ENCODE results near the gene MYO5C. TPM values are rescaled to one million over a fixed set of nuclear protein-coding genes. Genes with fewer than 3 reads are reported as not detected.
A peak's percentile ranks its signal among the peaks of the same experiment; 100 is the strongest.

The MYO5C gene
- total and polyA plus RNA-seq, 2 of the 13 experiments (the other 11 are each of a cell fraction or from before 2014, with no cell fraction given), result 15.7 to 23.7 TPM

DNA sequence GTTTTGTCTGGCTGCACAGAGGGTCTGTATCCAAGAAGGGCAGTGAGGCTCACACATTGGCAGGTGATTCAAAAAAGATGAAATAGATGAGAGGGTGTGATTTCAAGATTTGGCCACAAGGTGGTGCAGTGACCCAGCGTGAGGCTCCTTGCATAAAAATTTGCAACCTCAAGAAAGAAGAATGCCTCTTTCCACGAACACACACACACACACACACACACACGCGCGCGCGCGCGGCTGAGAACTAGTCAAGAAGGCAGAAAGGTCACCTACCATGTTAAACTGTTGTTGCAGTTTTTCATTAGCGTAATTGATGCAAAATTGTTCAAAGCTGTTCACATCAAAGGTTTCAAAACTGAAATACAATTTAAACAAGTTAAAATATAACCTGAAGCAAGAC is 39.2 kb downstream of the MYO5C start (continued):
- TF ChIP-seq, protein P1, sequence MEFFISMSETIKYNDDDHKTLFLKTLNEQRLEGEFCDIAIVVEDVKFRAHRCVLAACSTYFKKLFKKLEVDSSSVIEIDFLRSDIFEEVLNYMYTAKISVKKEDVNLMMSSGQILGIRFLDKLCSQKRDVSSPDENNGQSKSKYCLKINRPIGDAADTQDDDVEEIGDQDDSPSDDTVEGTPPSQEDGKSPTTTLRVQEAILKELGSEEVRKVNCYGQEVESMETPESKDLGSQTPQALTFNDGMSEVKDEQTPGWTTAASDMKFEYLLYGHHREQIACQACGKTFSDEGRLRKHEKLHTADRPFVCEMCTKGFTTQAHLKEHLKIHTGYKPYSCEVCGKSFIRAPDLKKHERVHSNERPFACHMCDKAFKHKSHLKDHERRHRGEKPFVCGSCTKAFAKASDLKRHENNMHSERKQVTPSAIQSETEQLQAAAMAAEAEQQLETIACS (CRISPR knock-in tag; IDR thresholded peaks at IDR 0.05), result peak; percentile 71
- TF ChIP-seq, protein P2, sequence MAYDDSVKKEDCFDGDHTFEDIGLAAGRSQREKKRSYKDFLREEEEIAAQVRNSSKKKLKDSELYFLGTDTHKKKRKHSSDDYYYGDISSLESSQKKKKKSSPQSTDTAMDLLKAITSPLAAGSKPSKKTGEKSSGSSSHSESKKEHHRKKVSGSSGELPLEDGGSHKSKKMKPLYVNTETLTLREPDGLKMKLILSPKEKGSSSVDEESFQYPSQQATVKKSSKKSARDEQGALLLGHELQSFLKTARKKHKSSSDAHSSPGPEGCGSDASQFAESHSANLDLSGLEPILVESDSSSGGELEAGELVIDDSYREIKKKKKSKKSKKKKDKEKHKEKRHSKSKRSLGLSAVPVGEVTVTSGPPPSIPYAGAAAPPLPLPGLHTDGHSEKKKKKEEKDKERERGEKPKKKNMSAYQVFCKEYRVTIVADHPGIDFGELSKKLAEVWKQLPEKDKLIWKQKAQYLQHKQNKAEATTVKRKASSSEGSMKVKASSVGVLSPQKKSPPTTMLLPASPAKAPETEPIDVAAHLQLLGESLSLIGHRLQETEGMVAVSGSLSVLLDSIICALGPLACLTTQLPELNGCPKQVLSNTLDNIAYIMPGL (CRISPR knock-in tag; IDR thresholded peaks at IDR 0.05; ENCODE audit: borderline replicate concordance in 1 of 2, low read depth in 1 of 2), result 0 out of 4 replicates have a peak, but pooled peaks of 1 of the 2 experiments have one; percentile 24
- TF ChIP-seq ATAD3A (CRISPR knock-in tag; IDR thresholded peaks at IDR 0.05) (no peak), ARNT2 (CRISPR knock-in tag; IDR thresholded peaks at IDR 0.05; ENCODE audit: low read depth) (no peak), RXRB (CRISPR knock-in tag; IDR thresholded peaks at IDR 0.05; ENCODE audit: borderline replicate concordance) (0 out of 2 replicates have a peak, but pooled peaks have one; percentile 16), MLLT10 (CRISPR knock-in tag; IDR thresholded peaks at IDR 0.05) (no peak), ZNF792 (CRISPR knock-in tag; IDR thresholded peaks at IDR 0.05) (0 out of 2 replicates have a peak, but pooled peaks have one; percentile 29), ZNF530 (CRISPR knock-in tag; IDR thresholded peaks at IDR 0.05; ENCODE audit: low read depth) (no peak)
- TF ChIP-seq, protein P3, sequence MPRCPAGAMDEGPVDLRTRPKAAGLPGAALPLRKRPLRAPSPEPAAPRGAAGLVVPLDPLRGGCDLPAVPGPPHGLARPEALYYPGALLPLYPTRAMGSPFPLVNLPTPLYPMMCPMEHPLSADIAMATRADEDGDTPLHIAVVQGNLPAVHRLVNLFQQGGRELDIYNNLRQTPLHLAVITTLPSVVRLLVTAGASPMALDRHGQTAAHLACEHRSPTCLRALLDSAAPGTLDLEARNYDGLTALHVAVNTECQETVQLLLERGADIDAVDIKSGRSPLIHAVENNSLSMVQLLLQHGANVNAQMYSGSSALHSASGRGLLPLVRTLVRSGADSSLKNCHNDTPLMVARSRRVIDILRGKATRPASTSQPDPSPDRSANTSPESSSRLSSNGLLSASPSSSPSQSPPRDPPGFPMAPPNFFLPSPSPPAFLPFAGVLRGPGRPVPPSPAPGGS (CRISPR knock-in tag; IDR thresholded peaks at IDR 0.05), result no peak
- TF ChIP-seq, protein P4, sequence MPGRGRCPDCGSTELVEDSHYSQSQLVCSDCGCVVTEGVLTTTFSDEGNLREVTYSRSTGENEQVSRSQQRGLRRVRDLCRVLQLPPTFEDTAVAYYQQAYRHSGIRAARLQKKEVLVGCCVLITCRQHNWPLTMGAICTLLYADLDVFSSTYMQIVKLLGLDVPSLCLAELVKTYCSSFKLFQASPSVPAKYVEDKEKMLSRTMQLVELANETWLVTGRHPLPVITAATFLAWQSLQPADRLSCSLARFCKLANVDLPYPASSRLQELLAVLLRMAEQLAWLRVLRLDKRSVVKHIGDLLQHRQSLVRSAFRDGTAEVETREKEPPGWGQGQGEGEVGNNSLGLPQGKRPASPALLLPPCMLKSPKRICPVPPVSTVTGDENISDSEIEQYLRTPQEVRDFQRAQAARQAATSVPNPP (CRISPR knock-in tag; IDR thresholded peaks at IDR 0.05), result no peak
- TF ChIP-seq, protein P5, sequence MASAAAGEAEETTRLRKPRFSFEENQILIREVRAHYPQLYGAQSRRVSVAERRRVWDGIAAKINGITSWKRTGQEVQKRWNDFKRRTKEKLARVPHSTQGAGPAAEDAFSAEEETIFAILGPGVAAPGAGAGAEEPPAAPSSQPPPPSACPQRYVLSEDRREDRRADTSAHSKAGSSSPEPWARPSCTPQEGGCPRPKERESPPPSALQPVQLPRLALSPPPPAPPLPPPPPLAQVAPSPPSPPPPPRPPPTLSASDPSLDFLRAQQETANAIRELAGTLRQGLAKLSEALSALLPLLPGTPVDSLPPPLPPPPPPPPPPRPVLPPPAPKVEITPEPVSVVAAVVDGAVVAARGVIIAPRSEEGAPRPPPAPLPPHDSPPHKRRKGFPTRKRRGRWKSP (CRISPR knock-in tag; IDR thresholded peaks at IDR 0.05), result no peak
- TF ChIP-seq, protein P6, sequence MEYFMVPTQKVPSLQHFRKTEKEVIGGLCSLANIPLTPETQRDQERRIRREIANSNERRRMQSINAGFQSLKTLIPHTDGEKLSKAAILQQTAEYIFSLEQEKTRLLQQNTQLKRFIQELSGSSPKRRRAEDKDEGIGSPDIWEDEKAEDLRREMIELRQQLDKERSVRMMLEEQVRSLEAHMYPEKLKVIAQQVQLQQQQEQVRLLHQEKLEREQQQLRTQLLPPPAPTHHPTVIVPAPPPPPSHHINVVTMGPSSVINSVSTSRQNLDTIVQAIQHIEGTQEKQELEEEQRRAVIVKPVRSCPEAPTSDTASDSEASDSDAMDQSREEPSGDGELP (IDR thresholded peaks at IDR 0.05; ENCODE audit: borderline replicate concordance, low read depth), result no peak
- TF ChIP-seq, protein P7, sequence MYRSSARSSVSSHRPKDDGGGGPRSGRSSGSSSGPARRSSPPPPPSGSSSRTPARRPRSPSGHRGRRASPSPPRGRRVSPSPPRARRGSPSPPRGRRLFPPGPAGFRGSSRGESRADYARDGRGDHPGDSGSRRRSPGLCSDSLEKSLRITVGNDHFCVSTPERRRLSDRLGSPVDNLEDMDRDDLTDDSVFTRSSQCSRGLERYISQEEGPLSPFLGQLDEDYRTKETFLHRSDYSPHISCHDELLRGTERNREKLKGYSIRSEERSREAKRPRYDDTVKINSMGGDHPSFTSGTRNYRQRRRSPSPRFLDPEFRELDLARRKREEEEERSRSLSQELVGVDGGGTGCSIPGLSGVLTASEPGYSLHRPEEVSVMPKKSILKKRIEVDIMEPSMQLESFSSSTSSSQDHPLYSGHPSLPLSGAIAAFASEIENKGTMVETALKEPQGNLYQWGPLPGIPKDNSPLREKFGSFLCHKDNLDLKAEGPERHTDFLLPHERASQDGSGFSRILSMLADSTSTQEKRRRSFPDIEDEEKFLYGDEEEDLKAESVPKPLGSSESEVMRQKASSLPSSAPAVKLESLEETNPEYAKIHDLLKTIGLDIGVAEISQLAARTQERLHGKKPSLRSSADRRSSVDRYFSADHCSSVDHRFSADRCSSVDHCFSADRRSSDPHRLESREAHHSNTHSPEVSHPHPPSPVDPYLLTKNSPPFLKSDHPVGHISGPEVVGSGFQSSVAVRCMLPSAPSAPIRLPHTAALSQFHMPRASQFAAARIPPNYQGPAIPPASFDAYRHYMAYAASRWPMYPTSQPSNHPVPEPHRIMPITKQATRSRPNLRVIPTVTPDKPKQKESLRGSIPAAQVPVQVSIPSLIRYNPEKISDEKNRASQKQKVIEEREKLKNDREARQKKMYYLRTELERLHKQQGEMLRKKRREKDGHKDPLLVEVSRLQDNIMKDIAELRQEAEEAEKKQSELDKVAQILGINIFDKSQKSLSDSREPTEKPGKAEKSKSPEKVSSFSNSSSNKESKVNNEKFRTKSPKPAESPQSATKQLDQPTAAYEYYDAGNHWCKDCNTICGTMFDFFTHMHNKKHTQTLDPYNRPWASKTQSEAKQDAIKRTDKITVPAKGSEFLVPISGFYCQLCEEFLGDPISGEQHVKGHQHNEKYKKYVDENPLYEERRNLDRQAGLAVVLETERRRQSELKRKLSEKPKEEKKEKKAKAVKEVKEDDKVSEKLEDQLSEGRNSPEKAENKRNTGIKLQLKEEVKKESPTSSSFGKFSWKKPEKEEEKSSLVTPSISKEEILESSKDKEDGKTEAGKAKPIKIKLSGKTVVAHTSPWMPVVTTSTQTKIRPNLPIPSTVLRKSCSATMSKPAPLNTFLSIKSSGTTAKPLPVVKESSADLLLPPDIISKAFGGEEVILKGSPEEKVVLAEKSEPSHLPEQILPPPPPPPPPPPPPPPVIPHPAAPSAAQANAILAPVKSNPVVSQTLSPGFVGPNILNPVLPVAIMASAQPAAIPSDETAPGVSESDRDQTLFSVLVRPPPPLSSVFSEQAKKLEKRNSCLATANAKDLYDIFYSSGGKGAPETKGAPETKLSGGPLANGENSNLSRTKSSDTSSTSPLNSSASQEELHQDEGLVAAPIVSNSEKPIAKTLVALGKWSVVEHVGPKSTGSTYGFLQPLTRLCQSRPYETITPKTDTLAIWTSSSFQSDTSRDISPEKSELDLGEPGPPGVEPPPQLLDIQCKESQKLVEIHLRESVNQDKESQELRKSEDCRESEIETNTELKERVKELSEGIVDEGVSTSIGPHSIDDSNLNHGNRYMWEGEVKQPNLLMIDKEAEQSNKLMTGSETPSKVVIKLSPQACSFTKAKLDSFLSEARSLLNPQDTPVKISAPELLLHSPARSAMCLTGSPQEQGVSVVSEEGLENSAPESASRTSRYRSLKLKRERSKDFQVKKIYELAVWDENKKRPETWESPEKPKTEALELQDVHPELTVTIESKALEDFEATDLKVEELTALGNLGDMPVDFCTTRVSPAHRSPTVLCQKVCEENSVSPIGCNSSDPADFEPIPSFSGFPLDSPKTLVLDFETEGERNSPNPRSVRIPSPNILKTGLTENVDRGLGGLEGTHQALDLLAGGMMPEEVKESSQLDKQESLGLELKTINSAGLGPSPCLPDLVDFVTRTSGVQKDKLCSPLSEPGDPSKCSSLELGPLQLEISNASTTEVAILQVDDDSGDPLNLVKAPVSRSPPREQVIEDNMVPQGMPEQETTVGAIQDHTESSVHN (CRISPR knock-in tag; IDR thresholded peaks at IDR 0.05), result no peak
